PC-9 (cell line): ENCODE measurements around the gene SLC9A9.

Experiments
- CTCF ChIP-seq: fragments of 200-600 bp; sonication (generic); conservative IDR thresholded peaks from 2 replicates; pipeline ENCODE4 v1.6.1; 2017; ENCODE audit warnings: mixed run types, antibody characterized with exemption, mild to moderate bottlenecking, moderate library complexity
- EZH2 ChIP-seq: fragments of 200-600 bp; sonication (generic); IDR thresholded peaks from 2 replicates; pipeline ENCODE4 v1.8.0; 2017; ENCODE audit warnings: antibody characterized with exemption, low read depth

DNA sequence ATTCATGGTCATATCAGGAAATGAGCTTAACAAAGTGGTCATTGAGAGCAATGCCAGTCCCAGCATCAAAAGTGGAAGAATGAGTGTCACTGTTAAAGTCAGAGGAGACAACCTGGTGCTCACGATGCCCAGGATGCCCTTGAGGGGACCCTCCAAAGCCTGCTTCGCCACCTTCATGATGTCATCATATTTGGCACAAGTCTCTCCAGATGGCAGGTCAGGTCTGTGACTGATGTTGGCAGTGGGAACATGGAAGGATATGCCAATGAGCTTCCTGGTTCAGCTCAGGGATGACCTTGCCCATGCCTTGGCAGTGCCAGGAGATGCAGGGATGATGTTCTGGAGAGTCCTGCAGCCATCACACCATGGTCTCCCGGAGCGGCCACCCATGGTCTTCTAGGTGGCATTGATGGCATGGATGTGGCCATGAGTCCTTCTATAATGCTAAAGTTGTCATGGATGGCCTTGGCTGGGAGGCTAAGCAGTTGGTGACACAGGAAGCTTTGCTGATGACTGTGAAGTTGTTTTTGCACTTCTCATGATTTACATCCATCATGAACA lies 344.9 kb downstream of the SLC9A9 start:
- TF ChIP-seq CTCF (no peak), EZH2 (no peak)
